H1 (cell line): ENCODE measurements around the gene ATG7. TPM values are rescaled to one million over a fixed set of nuclear protein-coding genes. Genes with fewer than 3 reads are reported as not detected.

Experiments used
- CTCF ChIA-PET: fragments of 300-600 bp; sonication (Branson Sonifier 250); formaldehyde crosslinking; loops from one replicate; lab custom pipeline; 2021; ENCODE audit not compliant: partially characterized antibody; lab: Charles Lee
- POLR2A ChIA-PET: fragments of 300-600 bp; sonication (Branson Sonifier 250); formaldehyde crosslinking; loops from one replicate; lab custom pipeline; 2021; ENCODE audit warnings: inconsistent platforms; ENCODE audit not compliant: partially characterized antibody; lab: Charles Lee
- DNase-seq, 2 experiments: peaks; one replicate each; pipeline versions ENCODE4 v3.0.0 to v3.0.0-alpha.2; 2010 to 2022; ENCODE audit warnings: low spot score in 2 of 2, low read depth in 1 of 2, mixed read lengths in 1 of 2
- FAIRE-seq: peaks from 2 replicates; lab custom pipeline; 2011; peaks lifted over from hg19 to GRCh38; lab: Jason Lieb, UNC
- H2AFZ ChIP-seq: 2 replicates; pipeline ENCODE4 v1.8.1; 2012; ENCODE audit warnings: low read length, inconsistent platforms
- H2AK5ac ChIP-seq: 2 replicates; pipeline ENCODE4 v1.6.1; 2013; ENCODE audit warnings: low read depth, low read length
- H2BK120ac ChIP-seq: replicated peaks from 2 replicates; pipeline ENCODE3; 2013; ENCODE audit warnings: low read depth, low read length, inconsistent platforms
- H2BK12ac ChIP-seq: 2 replicates; pipeline ENCODE4 v1.6.1; 2013; ENCODE audit warnings: low read depth, low read length
- H2BK15ac ChIP-seq: 2 replicates; pipeline ENCODE4 v1.6.1; 2013; ENCODE audit warnings: low read length
- H2BK20ac ChIP-seq: 2 replicates; pipeline ENCODE4 v1.6.1; 2013; ENCODE audit warnings: low read length
- H2BK5ac ChIP-seq: 2 replicates; pipeline ENCODE4 v1.6.1; 2013; ENCODE audit warnings: low read depth, low read length
- H3K14ac ChIP-seq: 2 replicates; pipeline ENCODE4 v1.6.1; 2013; ENCODE audit warnings: inconsistent platforms; ENCODE audit not compliant: insufficient read length
- H3K18ac ChIP-seq: 2 replicates; pipeline ENCODE4 v1.6.1; 2013; ENCODE audit warnings: low read length; ENCODE audit errors: extremely low read depth
- H3K23ac ChIP-seq: 2 replicates; pipeline ENCODE4 v1.6.1; 2013; ENCODE audit warnings: inconsistent platforms; ENCODE audit not compliant: insufficient read length
- H3K23me2 ChIP-seq: 2 replicates; pipeline ENCODE4 v1.6.1; 2013; ENCODE audit warnings: low read depth, low read length
- H3K27ac ChIP-seq: 2 replicates; pipeline ENCODE4 v1.6.1; 2011; ENCODE audit warnings: low read depth, low read length, inconsistent platforms
- H3K27me3 ChIP-seq, 4 experiments: replicated peaks in 1 of 4; 1 replicate in 1 of 4; 2 replicates in 3 of 4; pipeline versions ENCODE4 v1.6.1 to v1.8.1; 2011 to 2013; ENCODE audit warnings: low read length in 3 of 4, mild to moderate bottlenecking in 3 of 4, inconsistent platforms in 2 of 4, mixed read lengths in 2 of 4, moderate library complexity in 1 of 4; ENCODE audit not compliant: control insufficient read depth in 3 of 4, insufficient read depth in 3 of 4; ENCODE audit errors: extremely low read depth in 1 of 4
- H3K36me3 ChIP-seq, 4 experiments: 2 replicates each; pipeline versions ENCODE4 v1.6.1 to v1.8.1; 2011 to 2013; ENCODE audit warnings: mild to moderate bottlenecking in 4 of 4, low read length in 3 of 4, moderate library complexity in 2 of 4, control low read depth in 1 of 4, inconsistent platforms in 1 of 4; ENCODE audit not compliant: insufficient read depth in 4 of 4, control insufficient read depth in 2 of 4
- H3K4ac ChIP-seq: replicated peaks from 2 replicates; pipeline ENCODE3; 2013; ENCODE audit warnings: low read length, low read depth, mixed read lengths, inconsistent platforms; ENCODE audit not compliant: insufficient read length
- H3K4me1 ChIP-seq, 4 experiments: replicated peaks in 1 of 4; 1 replicate in 1 of 4; 2 replicates in 3 of 4; pipeline versions ENCODE4 v1.6.1 to v1.8.1; 2011 to 2013; ENCODE audit warnings: low read length in 3 of 4, inconsistent platforms in 2 of 4, mixed read lengths in 1 of 4; ENCODE audit not compliant: insufficient read depth in 4 of 4, control insufficient read depth in 3 of 4
- H3K4me2 ChIP-seq, 2 experiments: 2 replicates each; pipeline versions ENCODE4 v1.6.1 to v1.8.1; 2011 to 2013; ENCODE audit warnings: low read depth in 2 of 2, low read length in 2 of 2, control low read depth in 1 of 2, inconsistent platforms in 1 of 2, mild to moderate bottlenecking in 1 of 2; ENCODE audit not compliant: insufficient read depth in 1 of 2
- H3K4me3 ChIP-seq, 4 experiments: fragments of 200-600, 300-600 bp in 1 of 4; sonication (generic), shearing (Covaris generic), sonication (Bioruptor Twin) in 1 of 4; 2 replicates each; pipeline versions ENCODE4 v1.5.1 to v1.8.1; 2011 to 2016; ENCODE audit warnings: low read length in 4 of 4, low read depth in 3 of 4, control low read depth in 2 of 4, inconsistent platforms in 2 of 4, mild to moderate bottlenecking in 2 of 4, mixed read lengths in 1 of 4, moderate library complexity in 1 of 4; ENCODE audit not compliant: insufficient read depth in 2 of 4; ENCODE audit errors: extremely low read depth in 1 of 4
- H3K56ac ChIP-seq: replicated peaks from 2 replicates; pipeline ENCODE3; 2013; ENCODE audit warnings: low read depth, mild to moderate bottlenecking, mixed read lengths, low read length, inconsistent platforms; ENCODE audit not compliant: insufficient read length
- H3K79me1 ChIP-seq: 2 replicates; pipeline ENCODE4 v1.6.1; 2013; ENCODE audit warnings: low read depth, low read length, control low read depth
- H3K79me2 ChIP-seq, 2 experiments: 2 replicates each; pipeline versions ENCODE4 v1.6.1 to v1.8.1; 2012 to 2013; ENCODE audit warnings: low read length in 2 of 2, mild to moderate bottlenecking in 2 of 2, inconsistent platforms in 1 of 2; ENCODE audit not compliant: insufficient read depth in 2 of 2, control insufficient read depth in 1 of 2
- H3K9ac ChIP-seq, 4 experiments: replicated peaks in 1 of 4; 1 replicate in 1 of 4; 2 replicates in 3 of 4; pipeline versions ENCODE4 v1.6.1 to v1.8.1; 2011 to 2013; ENCODE audit warnings: low read depth in 3 of 4, low read length in 3 of 4, control low read depth in 2 of 4, mild to moderate bottlenecking in 2 of 4, moderate library complexity in 2 of 4, inconsistent platforms in 1 of 4; ENCODE audit errors: extremely low read depth in 1 of 4
- H3K9me3 ChIP-seq, 2 experiments: 2 replicates each; pipeline versions ENCODE4 v1.6.1 to v1.8.1; 2012 to 2013; ENCODE audit warnings: mild to moderate bottlenecking in 2 of 2, moderate library complexity in 2 of 2, control low read depth in 1 of 2, inconsistent platforms in 1 of 2, low read depth in 1 of 2, low read length in 1 of 2, mixed read lengths in 1 of 2; ENCODE audit not compliant: insufficient read depth in 2 of 2
- H4K20me1 ChIP-seq, 2 experiments: replicated peaks in 1 of 2; 2 replicates each; pipeline versions ENCODE3 to v1.8.1; 2011 to 2013; ENCODE audit warnings: inconsistent platforms in 2 of 2, low read length in 2 of 2, mild to moderate bottlenecking in 1 of 2; ENCODE audit not compliant: insufficient read depth in 2 of 2, control insufficient read depth in 1 of 2
- H4K5ac ChIP-seq: 2 replicates; pipeline ENCODE4 v1.6.1; 2013; ENCODE audit warnings: low read length, low read depth, mixed read lengths, inconsistent platforms; ENCODE audit not compliant: insufficient read length
- H4K8ac ChIP-seq: 2 replicates; pipeline ENCODE4 v1.8.0; 2013; ENCODE audit warnings: mild to moderate bottlenecking, moderate library complexity, low read length, inconsistent platforms; ENCODE audit not compliant: insufficient read depth; ENCODE audit errors: extremely low read depth
- H4K91ac ChIP-seq: replicated peaks from 2 replicates; pipeline ENCODE3; 2013; ENCODE audit warnings: low read length, mixed read lengths, inconsistent platforms; ENCODE audit not compliant: insufficient read length
- CHD2 ChIP-seq: IDR thresholded peaks from 2 replicates; pipeline ENCODE4 v1.6.1; 2012; ENCODE audit warnings: low read length, improper control_type of control experiment
- CREB1 ChIP-seq: IDR thresholded peaks from 2 replicates; pipeline ENCODE4 v1.6.1; 2012; ENCODE audit warnings: inconsistent platforms
- EZH2 ChIP-seq: fragments of 200-600 bp; sonication (generic); IDR thresholded peaks from 2 replicates; pipeline ENCODE4 v1.7.1; 2012; ENCODE audit warnings: low read depth, mild to moderate bottlenecking, moderate library complexity, low read length, inconsistent platforms; ENCODE audit not compliant: severe bottlenecking
- KDM5A ChIP-seq: fragments of 200-600 bp; IDR thresholded peaks from 2 replicates; pipeline ENCODE4 v1.7.1; 2012; ENCODE audit warnings: mild to moderate bottlenecking, low read length, inconsistent platforms, mixed read lengths
- PHF8 ChIP-seq: fragments of 200-600 bp; sonication (generic); conservative IDR thresholded peaks from 2 replicates; pipeline ENCODE4 v1.7.1; 2012; ENCODE audit warnings: low read depth, mild to moderate bottlenecking, inconsistent platforms, low read length, moderate library complexity
- RFX5 ChIP-seq: IDR thresholded peaks from 2 replicates; pipeline ENCODE4 v1.6.1; 2011; ENCODE audit warnings: low read depth, low read length, improper control_type of control experiment, borderline replicate concordance
- RNF2 ChIP-seq: fragments of 200-900, 300-1000 bp; sonication (generic); IDR thresholded peaks from 2 replicates; pipeline ENCODE4 v1.7.1; 2016; ENCODE audit warnings: borderline replicate concordance, low read depth, mild to moderate bottlenecking, antibody characterized with exemption, low read length; ENCODE audit not compliant: poor library complexity, severe bottlenecking; ENCODE audit errors: missing control alignments
- SP1 ChIP-seq: IDR thresholded peaks from 2 replicates; pipeline ENCODE4 v1.6.1; 2011; ENCODE audit warnings: low read depth, low read length
- SRF ChIP-seq: IDR thresholded peaks from 2 replicates; pipeline ENCODE4 v1.6.1; 2011; ENCODE audit warnings: mild to moderate bottlenecking, low read depth, low read length, moderate library complexity
- TAF7 ChIP-seq: optimal IDR thresholded peaks from 2 replicates; pipeline ENCODE3; 2011; ENCODE audit warnings: low read depth, mild to moderate bottlenecking, inconsistent platforms, low read length, moderate library complexity, borderline replicate concordance
- WGBS, 2 experiments: shearing (Covaris generic) in 1 of 2; methylation state at CpG; one replicate each; pipeline versions ENCODE4 v1.1.6 to v1.1.7; 2013 to 2015; ENCODE audit warnings: low lambda C conversion rate in 2 of 2, mixed read lengths in 2 of 2, inconsistent platforms in 1 of 2, low coverage in 1 of 2, missing lambda C conversion rate in 1 of 2; ENCODE audit not compliant: insufficient replicate concordance in 2 of 2, insufficient coverage in 1 of 2, insufficient read length in 1 of 2; ENCODE audit errors: extremely low coverage in 1 of 2, missing lambda C conversion rate in 1 of 2; 5-methylcytosine and 5-hydroxymethylcytosine counted together
- polyA plus RNA-seq, 7 experiments: library from polyadenylated mRNA; depleted of rRNA in 3 of 7; stranded (reverse) in 5 of 7; unstranded in 2 of 7; fragments of >200 nt in 5 of 7; fragments of 200-250 nt in 2 of 7; gene quantifications; 1 replicate in 5 of 7; 2 replicates in 1 of 7; 4 replicates in 1 of 7; pipeline versions ENCODE4 v1.2.1 to v1.2.3, GENCODE V29; 2011 to 2013; ENCODE audit warnings: missing spikeins in 2 of 7, mixed read lengths in 2 of 7
- total RNA-seq: library from RNA; stranded (reverse); fragmentation: NEBNext Ultra II Directional; extraction: Animal tissue kit (Norgen Biotek cat#: 25700); gene quantifications from 2 replicates; pipeline ENCODE4 v1.2.1, GENCODE V29; 2021

ATG7 gene
- total and polyA plus RNA-seq, 2 of the 8 experiments (the other 6 are each of a cell fraction or from before 2014, with no cell fraction given) = 15.0 to 19.1 TPM

- H3K14ac ChIP-seq = no peak overlapping the region
- POLR2A ChIA-PET = interaction anchor here (0.8 kb wide), 1 partner anchor 12 kb away, joined by 3 read pairs; no protein-coding TSS in a partner anchor
These were observed 262.6 kb downstream of the ATG7 start for GRCh38 chr3:11534793-11535101.

More at GRCh38 chr3:11534793-11535101, 262.6 kb downstream of the ATG7 start:
- H3K27ac ChIP-seq = no peak overlapping the region
- TF ChIP-seq RFX5 (no peak), SP1 (no peak), EZH2 (no peak), SRF (no peak), KDM5A (no peak), TAF7 (no peak), CHD2 (no peak), PHF8 (no peak), CREB1 (no peak), RNF2 (no peak)
- H2BK12ac ChIP-seq = no peak overlapping the region
- H3K36me3 ChIP-seq = no peaks in the 10 kb centered on the region
- H2AK5ac ChIP-seq = no peak overlapping the region
- H3K56ac ChIP-seq = no peak overlapping the region
- no peak overlapping the region for H3K18ac ChIP-seq
- DNase-seq (no peak), FAIRE-seq (no peak)
- no peak overlapping the region for H3K4me2 ChIP-seq
- no peak overlapping the region for H3K9ac ChIP-seq
- no peak overlapping the region for H2AFZ ChIP-seq
- H3K23ac ChIP-seq = no peak overlapping the region
- no peak overlapping the region; the same call in 1 of the 2 replicates for H4K8ac ChIP-seq
- no peak overlapping the region for H3K4me3 ChIP-seq
- H2BK15ac ChIP-seq = no peak overlapping the region
- no peak overlapping the region for H2BK20ac ChIP-seq
- CTCF ChIA-PET = interaction anchor here (0.8 to 6.6 kb wide), 7 partner anchors 25 to 239 kb away, joined by 3 to 58 read pairs (median 3); no protein-coding TSS in a partner anchor
- H3K4me1 ChIP-seq = peaks cover 0 to 3% (median 0%) of the 10 kb centered on the region in 4 experiments; a peak in 1 of 7 replicates
- no peak overlapping the region for H2BK5ac ChIP-seq
- H3K79me2 ChIP-seq = no peaks in the 10 kb centered on the region
- no peaks in the 10 kb centered on the region for H3K9me3 ChIP-seq
- H3K4ac ChIP-seq = no peak overlapping the region
- no peak overlapping the region for H2BK120ac ChIP-seq
- H3K27me3 ChIP-seq = no peaks in the 10 kb centered on the region
- H3K79me1 ChIP-seq = no peaks in the 10 kb centered on the region
- H4K20me1 ChIP-seq = peaks cover 0 to 4% of the 10 kb centered on the region in 2 experiments
- no peak overlapping the region for H4K91ac ChIP-seq
- H4K5ac ChIP-seq = no peak overlapping the region
- H3K23me2 ChIP-seq = no peaks in the 10 kb centered on the region
- WGBS, 2 experiments = 90% methylated on average over 7 of the region's 7 CpGs; no CpG with 5 or more reads in 1 of the 2 experiments
